Activated CD8-positive, alpha-beta memory T cell treated with anti-CD3 and anti-CD28 coated beads, Interleukin-2, amount 10 ng/mL, durations not matched to agents 7 days and 5 days (primary cell): ENCODE data around the gene TPRN. TPM values are rescaled to one million over a fixed set of nuclear protein-coding genes. Genes with fewer than 3 reads are reported as not detected.

Experiments
- ATAC-seq: fragments of 150-1000 bp; cut with Tn5 transposase; one replicate; pipeline ENCODE4 v1.10.0; 2021; ENCODE audit warnings: moderate library complexity
- CTCF ChIA-PET: fragments of 350-600 bp; sonication (Branson Sonifier 250); formaldehyde crosslinking; loops from one replicate; lab custom pipeline; 2021; ENCODE audit warnings: antibody characterized with exemption; lab: Charles Lee
- DNase-seq: peaks from one replicate; pipeline ENCODE4 v3.0.0-alpha.2; 2020
- H3K27ac Mint-ChIP-seq: one replicate; pipeline ENCODE4 v1.8.0; 2021; ENCODE audit warnings: mild to moderate bottlenecking, mixed read lengths
- H3K27me3 Mint-ChIP-seq: one replicate; pipeline ENCODE4 v1.8.0; 2021; ENCODE audit warnings: mixed read lengths
- H3K36me3 Mint-ChIP-seq: one replicate; pipeline ENCODE4 v1.8.0; 2021; ENCODE audit warnings: mild to moderate bottlenecking, mixed read lengths
- H3K4me1 Mint-ChIP-seq: one replicate; pipeline ENCODE4 v1.8.0; 2021; ENCODE audit warnings: mixed read lengths
- H3K4me3 Mint-ChIP-seq: one replicate; pipeline ENCODE4 v1.8.0; 2021; ENCODE audit warnings: mild to moderate bottlenecking, moderate library complexity, mixed read lengths
- H3K9me3 Mint-ChIP-seq: one replicate; pipeline ENCODE4 v1.8.0; 2022; ENCODE audit warnings: low read depth, mixed read lengths
- total RNA-seq, 2 experiments: library from RNA; stranded (reverse); gene quantifications; one replicate each; pipeline ENCODE4 v1.2.3, GENCODE V29; 2021

TPRN gene
- total RNA-seq, 2 experiments from 2014 or later = 11.1 to 13.3 TPM

- H3K36me3 Mint-ChIP-seq = no peaks in the 10 kb centered on the region
- peaks cover 18% of the 10 kb centered on the region for H3K4me1 Mint-ChIP-seq
- H3K9me3 Mint-ChIP-seq = no peaks in the 10 kb centered on the region
- peak; percentile 89 for DNase-seq
- no peak within 1 kb of the TSS for H3K4me3 Mint-ChIP-seq
- no peak within 1 kb of the TSS for H3K27ac Mint-ChIP-seq
- CTCF ChIA-PET = interaction anchor here (0.6 to 6.8 kb wide), 26 partner anchors 11 to 232 kb away, joined by 3 to 110 read pairs (median 6); partner anchors contain the start of genes ANAPC2, GRIN1, MAN1B1 and NDOR1
- no peaks in the 10 kb centered on the region for H3K27me3 Mint-ChIP-seq
- peak; percentile 46 for ATAC-seq
Observed at GRCh38 chr9:137227054-137227852, 26.7 kb upstream of the TPRN start, which contains the start of gene RNF224. Gene RNF224 (plus strand): TSS chr9:137227502. CDS start chr9:137228336, 834 bp downstream.

GRCh38 chr9:137226338-137227053, 26.0 kb upstream of the TPRN start:
- DNase-seq (no peak), ATAC-seq (no peak)
- Mint-ChIP-seq H3K27ac (no peak overlapping the region), H3K27me3 (no peaks in the 10 kb centered on the region), H3K4me3 (no peak overlapping the region), H3K4me1 (peaks cover 18% of the 10 kb centered on the region), H3K9me3 (no peaks in the 10 kb centered on the region), H3K36me3 (no peaks in the 10 kb centered on the region)
- CTCF ChIA-PET = interaction anchor here (0.8 to 6.8 kb wide), 22 partner anchors 8 to 180 kb away, joined by 3 to 110 read pairs (median 10); partner anchors contain the start of genes ANAPC2, GRIN1, MAN1B1 and NDOR1

GRCh38 chr9:137225699-137226331, 25.3 kb upstream of the TPRN start:
- peaks cover 18% of the 10 kb centered on the region for H3K4me1 Mint-ChIP-seq
- CTCF ChIA-PET = interaction anchor here (0.8 to 6.8 kb wide), 12 partner anchors 9 to 130 kb away, joined by 3 to 110 read pairs (median 18); partner anchors contain the start of genes ANAPC2, GRIN1, NDOR1 and SSNA1
- H3K36me3 Mint-ChIP-seq = no peaks in the 10 kb centered on the region
- DNase-seq (no peak), ATAC-seq (no peak)
- no peaks in the 10 kb centered on the region for H3K27me3 Mint-ChIP-seq
- H3K9me3 Mint-ChIP-seq = no peaks in the 10 kb centered on the region
- no peak overlapping the region for H3K27ac Mint-ChIP-seq
- no peak overlapping the region for H3K4me3 Mint-ChIP-seq

GRCh38 chr9:137224830-137225694, 24.5 kb upstream of the TPRN start, which contains the start of gene CYSRT1:
Gene CYSRT1 (plus strand): TSS chr9:137225174. CDS start chr9:137225622, 448 bp downstream.
- CTCF ChIA-PET = interaction anchor here (0.8 to 6.8 kb wide), 11 partner anchors 14 to 178 kb away, joined by 3 to 110 read pairs (median 5); partner anchors contain the start of genes ANAPC2, NELFB, NRARP and SSNA1
- Mint-ChIP-seq H3K27me3 (no peaks in the 10 kb centered on the region), H3K36me3 (no peaks in the 10 kb centered on the region), H3K4me1 (peaks cover 18% of the 10 kb centered on the region), H3K27ac (peak within 1 kb of the TSS; percentile 72), H3K4me3 (peak within 1 kb of the TSS; percentile 72), H3K9me3 (no peaks in the 10 kb centered on the region)
- no peak for ATAC-seq
- peak; percentile 66 for DNase-seq

- peak; percentile 91 for ATAC-seq
- peak overlapping the region; percentile 72 for H3K4me3 Mint-ChIP-seq
- peak; percentile 99 for DNase-seq
- no peaks in the 10 kb centered on the region for H3K9me3 Mint-ChIP-seq
- H3K36me3 Mint-ChIP-seq = no peaks in the 10 kb centered on the region
- H3K27me3 Mint-ChIP-seq = no peaks in the 10 kb centered on the region
- H3K4me1 Mint-ChIP-seq = peaks cover 18% of the 10 kb centered on the region
- peak overlapping the region; percentile 72 for H3K27ac Mint-ChIP-seq
- CTCF ChIA-PET = interaction anchor here (0.8 to 6.8 kb wide), 18 partner anchors 9 to 177 kb away, joined by 3 to 110 read pairs (median 4); partner anchors contain the start of genes ANAPC2, NPDC1, NRARP and SSNA1
Observed at GRCh38 chr9:137223078-137223970, 22.8 kb upstream of the TPRN start.

- CTCF ChIA-PET = interaction anchor here (0.6 to 6.8 kb wide), 18 partner anchors 8 to 159 kb away, joined by 3 to 110 read pairs (median 4); partner anchors contain the start of genes ANAPC2, SSNA1, TPRN and TUBB4B
- H3K27ac Mint-ChIP-seq = peak within 1 kb of the TSS; percentile 72
- H3K36me3 Mint-ChIP-seq = no peaks in the 10 kb centered on the region
- DNase-seq (no peak), ATAC-seq (no peak)
- H3K9me3 Mint-ChIP-seq = no peaks in the 10 kb centered on the region
- H3K4me1 Mint-ChIP-seq = peaks cover 16% of the 10 kb centered on the region
- H3K27me3 Mint-ChIP-seq = no peaks in the 10 kb centered on the region
- H3K4me3 Mint-ChIP-seq = peak within 1 kb of the TSS; percentile 72
Observed at GRCh38 chr9:137222190-137223077, 21.9 kb upstream of the TPRN start, which contains the start of gene RNF208. Gene RNF208 (minus strand): TSS chr9:137222240. CDS start chr9:137221212, 1,028 bp downstream.

- H3K9me3 Mint-ChIP-seq = no peaks in the 10 kb centered on the region
- H3K27ac Mint-ChIP-seq = no peak overlapping the region
- ATAC-seq (no peak), DNase-seq (no peak)
- H3K27me3 Mint-ChIP-seq = no peaks in the 10 kb centered on the region
- H3K4me3 Mint-ChIP-seq = no peak overlapping the region
- CTCF ChIA-PET = interaction anchor here (0.7 to 6.8 kb wide), 5 partner anchors 12 to 154 kb away, joined by 3 to 110 read pairs (median 4); partner anchors contain the start of gene TUBB4B
- H3K36me3 Mint-ChIP-seq = no peaks in the 10 kb centered on the region
- peaks cover 16% of the 10 kb centered on the region for H3K4me1 Mint-ChIP-seq
Observed at GRCh38 chr9:137221506-137222111, 21.1 kb upstream of the TPRN start.

- DNase-seq (no peak), ATAC-seq (no peak)
- no peaks in the 10 kb centered on the region for H3K36me3 Mint-ChIP-seq
- no peaks in the 10 kb centered on the region for H3K27me3 Mint-ChIP-seq
- H3K9me3 Mint-ChIP-seq = no peaks in the 10 kb centered on the region
- peaks cover 16% of the 10 kb centered on the region for H3K4me1 Mint-ChIP-seq
- CTCF ChIA-PET = interaction anchor here (1.0 to 1.1 kb wide), 2 partner anchors 16 to 32 kb away, joined by 3 to 5 read pairs; no protein-coding TSS in a partner anchor
- no peak overlapping the region for H3K27ac Mint-ChIP-seq
- no peak overlapping the region for H3K4me3 Mint-ChIP-seq
Observed at GRCh38 chr9:137221095-137221505, 20.6 kb upstream of the TPRN start.

DNA sequence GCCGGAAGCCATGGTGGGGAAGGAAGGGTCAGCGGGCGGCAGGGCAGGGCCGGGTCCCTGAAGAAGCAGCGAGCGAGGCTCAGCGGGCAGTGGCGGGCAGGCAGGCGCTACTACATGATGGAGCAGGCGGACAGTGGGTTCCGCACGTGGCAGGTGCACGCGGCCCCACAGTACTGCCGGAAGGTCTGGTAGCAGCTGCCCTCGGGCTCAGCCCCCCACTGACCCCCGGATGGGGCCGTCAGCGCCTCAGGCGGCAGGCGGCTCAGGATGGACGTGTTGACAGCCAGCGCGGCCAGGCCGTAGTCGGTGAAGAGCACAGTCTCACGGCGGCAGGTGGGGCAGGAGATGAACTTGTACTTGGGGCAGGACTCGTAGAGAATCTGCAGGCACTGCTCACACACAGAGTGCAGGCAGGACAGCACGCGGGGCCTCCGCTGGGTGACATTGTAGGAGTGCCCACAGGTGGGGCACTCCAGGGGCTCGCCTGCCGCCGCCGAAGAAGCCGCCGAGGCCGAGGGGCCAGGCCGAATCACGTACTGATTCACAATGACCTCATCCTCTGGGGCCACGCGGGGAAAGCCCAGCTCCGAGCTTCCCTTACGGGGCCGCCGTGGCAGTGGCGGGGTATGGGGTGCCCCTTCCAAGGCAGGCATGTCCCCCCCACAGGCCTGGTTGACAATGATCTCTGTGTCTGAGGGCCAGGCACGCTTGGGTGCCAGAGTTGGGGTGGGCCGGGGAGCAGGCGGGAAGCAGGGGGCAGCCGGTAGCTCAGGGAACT, 20.0 kb upstream of the TPRN start:
- Mint-ChIP-seq H3K27ac (no peak overlapping the region), H3K4me1 (peaks cover 15% of the 10 kb centered on the region), H3K9me3 (no peaks in the 10 kb centered on the region), H3K27me3 (no peaks in the 10 kb centered on the region), H3K36me3 (no peaks in the 10 kb centered on the region), H3K4me3 (no peak overlapping the region)
- no peak for DNase-seq
- no peak for ATAC-seq
- CTCF ChIA-PET = interaction anchor here (0.6 to 1.1 kb wide), 5 partner anchors 15 to 65 kb away, joined by 3 to 5 read pairs (median 3); partner anchors contain the start of genes NDOR1 and TMEM203
